Body of pancreas (tissue), 4 donors: ENCODE data around the gene RBM33.

Experiments used
- POLR2A ChIP-seq, 3 donors: fragments of 450-650 bp; IDR thresholded peaks; one replicate each; pipeline ENCODE4 v1.6.1; 2016; ENCODE audit warnings: antibody characterized with exemption in 3 of 3, mild to moderate bottlenecking in 2 of 3
- TF ChIP-seq, protein P1 (sequence below), 7 experiments: fragments of 450-650 bp in 4 of 7; fragments of 200-600 bp in 3 of 7; sonication (generic) in 3 of 7; IDR thresholded peaks; one replicate each; pipeline ENCODE4 v1.5.1; 2016 to 2019; ENCODE audit warnings: antibody characterized with exemption in 7 of 7

DNA sequence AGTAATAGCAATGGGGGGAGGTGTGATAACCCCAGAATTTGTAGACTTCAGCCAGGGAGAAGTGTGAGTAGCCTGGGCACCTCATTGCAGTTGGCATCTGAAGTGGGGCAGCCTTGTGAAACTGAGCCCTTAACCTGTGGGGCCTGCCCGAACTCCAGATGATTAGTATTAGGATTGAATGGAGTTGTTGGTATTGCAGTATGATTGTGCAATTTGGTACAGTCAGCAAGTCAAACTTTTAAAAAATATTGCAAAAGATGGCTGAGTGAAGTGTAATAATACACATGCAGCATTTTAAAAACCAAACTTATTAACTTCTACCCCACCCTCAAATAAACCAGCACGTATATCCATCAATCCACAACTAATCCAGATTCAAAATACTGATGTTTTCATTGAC, 9.3 kb downstream of the RBM33 start:
- TF ChIP-seq POLR2A (IDR thresholded peaks at IDR 0.05) = no peak
- TF ChIP-seq, protein P1, sequence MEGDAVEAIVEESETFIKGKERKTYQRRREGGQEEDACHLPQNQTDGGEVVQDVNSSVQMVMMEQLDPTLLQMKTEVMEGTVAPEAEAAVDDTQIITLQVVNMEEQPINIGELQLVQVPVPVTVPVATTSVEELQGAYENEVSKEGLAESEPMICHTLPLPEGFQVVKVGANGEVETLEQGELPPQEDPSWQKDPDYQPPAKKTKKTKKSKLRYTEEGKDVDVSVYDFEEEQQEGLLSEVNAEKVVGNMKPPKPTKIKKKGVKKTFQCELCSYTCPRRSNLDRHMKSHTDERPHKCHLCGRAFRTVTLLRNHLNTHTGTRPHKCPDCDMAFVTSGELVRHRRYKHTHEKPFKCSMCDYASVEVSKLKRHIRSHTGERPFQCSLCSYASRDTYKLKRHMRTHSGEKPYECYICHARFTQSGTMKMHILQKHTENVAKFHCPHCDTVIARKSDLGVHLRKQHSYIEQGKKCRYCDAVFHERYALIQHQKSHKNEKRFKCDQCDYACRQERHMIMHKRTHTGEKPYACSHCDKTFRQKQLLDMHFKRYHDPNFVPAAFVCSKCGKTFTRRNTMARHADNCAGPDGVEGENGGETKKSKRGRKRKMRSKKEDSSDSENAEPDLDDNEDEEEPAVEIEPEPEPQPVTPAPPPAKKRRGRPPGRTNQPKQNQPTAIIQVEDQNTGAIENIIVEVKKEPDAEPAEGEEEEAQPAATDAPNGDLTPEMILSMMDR (IDR thresholded peaks at IDR 0.05) = no peak
